NCI-H1092 treated with DMSO at 0.1 percent for 48 hours (cell line): ENCODE data around the gene GPR137C.

Experiments used
- DNase-seq: peaks from one replicate; lab custom pipeline; 2025; lab: John Stamatoyannopoulos, UW

Gene GPR137C, protein sequence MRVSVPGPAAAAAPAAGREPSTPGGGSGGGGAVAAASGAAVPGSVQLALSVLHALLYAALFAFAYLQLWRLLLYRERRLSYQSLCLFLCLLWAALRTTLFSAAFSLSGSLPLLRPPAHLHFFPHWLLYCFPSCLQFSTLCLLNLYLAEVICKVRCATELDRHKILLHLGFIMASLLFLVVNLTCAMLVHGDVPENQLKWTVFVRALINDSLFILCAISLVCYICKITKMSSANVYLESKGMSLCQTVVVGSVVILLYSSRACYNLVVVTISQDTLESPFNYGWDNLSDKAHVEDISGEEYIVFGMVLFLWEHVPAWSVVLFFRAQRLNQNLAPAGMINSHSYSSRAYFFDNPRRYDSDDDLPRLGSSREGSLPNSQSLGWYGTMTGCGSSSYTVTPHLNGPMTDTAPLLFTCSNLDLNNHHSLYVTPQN

DNA sequence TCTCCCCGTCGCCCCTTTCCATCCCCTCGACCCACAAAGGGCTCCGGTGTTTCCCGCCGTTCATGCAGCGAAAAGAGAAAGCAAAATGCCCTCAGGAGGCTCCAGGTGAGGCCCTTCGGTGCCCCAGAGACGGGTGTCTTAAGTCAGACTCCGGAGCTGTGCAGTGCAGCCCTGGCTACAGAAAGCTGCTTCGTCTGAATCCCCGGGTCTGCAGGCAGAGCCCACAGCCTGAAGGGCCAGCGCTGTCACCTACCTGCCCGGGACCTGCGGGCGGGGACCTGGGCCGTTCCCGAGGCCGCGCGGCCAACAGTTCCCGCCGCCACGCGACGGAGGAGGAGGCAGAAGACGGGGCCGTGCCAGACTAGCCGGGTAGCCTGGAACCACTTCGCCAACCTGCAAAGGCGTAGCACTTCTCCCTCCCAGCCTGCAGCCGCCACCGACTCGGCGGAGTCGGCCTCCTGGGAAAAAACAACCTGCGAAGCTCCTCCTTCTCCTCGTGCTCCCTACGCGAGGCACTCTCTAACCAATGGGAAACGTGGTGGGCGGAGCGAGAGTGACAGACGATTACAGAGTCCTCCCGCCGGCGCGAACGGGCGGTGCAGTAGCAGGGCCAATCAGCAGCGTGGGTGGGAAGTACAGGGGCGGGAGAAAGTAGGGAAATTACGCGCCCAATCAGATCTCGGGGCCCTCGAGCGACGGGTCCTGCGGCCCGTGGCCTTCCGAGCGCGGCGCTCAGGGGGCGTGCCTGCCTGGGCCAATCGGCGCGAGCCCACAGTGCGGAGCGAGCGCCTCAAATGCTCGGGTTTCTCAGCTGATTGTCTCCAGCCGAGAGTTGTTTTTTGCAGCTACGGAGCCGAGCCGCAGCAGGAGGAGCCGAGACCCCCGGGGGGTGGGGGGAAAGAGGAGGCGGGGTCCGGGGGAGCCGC lies at the start of gene GPR137C, which contains the start of gene TXNDC16:
Gene GPR137C, plus strand, starts transcription at position 774 of the 926 bp plus-strand sequence. CDS start 312 bp downstream, outside the sequence.
Gene TXNDC16, minus strand, starts transcription at position 443 of the 926 bp plus-strand sequence. CDS start 8,948 bp downstream, outside the sequence.
- DNase-seq = peak; percentile 100

DNA sequence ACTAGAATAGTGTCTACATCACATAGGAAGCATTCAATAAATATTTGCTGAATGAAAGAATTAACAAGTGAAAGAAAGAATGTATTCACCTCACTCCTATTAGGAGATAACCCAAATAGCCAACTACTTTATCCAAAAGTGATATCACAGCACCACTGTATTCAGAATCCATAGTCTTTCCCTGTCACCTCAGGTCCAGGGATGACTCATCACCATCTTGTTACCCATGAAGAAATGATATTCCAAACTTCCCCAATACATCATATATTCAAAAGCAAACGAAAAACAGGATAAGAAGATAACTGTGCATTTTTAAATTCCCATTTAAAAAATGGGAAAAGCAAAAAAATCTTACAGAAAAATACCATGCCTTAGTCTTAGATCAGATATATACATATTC lies 39.4 kb upstream of the GPR137C start:
- no peak for DNase-seq

DNA sequence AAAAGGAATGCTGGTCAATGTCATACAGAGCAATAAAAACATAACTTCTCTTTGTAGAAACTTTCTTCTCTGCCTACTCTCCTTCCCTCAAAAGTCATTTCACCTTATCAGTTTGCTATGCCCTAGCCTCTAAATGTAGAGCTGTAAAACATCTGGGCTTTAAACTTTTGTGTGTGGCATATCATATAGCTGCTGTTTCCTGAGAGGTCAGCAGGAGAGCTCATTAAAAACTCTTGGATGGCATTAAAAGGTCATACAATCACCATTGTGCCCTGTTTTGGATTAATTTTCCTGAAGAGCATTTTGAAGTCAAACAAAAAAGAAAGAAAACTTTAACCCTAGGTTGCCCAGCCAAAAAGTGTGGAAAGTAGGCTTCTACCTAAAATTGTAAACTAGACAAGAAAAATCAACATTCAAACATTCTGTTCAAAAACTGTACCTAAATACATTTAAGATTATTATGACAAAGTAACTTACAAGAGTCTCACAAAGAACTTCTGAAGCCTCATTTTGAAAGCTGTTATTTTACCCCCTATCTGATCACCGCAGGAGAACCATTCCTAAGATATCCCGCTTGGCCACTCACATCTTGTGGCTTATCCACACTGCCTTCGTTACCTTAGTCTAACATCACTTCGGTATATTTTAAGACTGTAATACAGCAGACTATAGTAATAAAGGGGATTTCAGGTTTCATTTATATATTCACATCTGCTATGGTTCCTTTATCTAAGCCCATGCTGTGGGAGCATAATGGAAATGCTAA lies 38.4 kb upstream of the GPR137C start:
- DNase-seq = no peak

DNA sequence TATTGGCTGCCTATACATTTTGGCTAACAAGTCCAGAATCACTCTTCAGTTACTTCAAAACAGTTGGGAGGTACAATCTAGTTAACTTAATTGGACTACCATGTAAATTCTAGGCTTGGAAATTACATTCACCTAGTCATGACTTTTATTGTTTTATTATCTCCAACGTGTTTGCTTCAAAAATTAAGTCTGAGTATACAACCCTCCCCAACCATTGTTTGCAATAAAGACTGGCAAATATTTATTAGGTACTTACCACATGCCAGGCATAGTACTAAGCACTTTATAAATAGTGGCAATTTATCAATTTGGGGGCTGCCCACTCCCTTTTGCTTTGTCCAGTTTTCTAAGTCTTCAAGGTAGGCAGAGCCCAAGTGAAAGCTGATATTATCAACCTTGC lies 30.6 kb upstream of the GPR137C start:
- DNase-seq = no peak

DNA sequence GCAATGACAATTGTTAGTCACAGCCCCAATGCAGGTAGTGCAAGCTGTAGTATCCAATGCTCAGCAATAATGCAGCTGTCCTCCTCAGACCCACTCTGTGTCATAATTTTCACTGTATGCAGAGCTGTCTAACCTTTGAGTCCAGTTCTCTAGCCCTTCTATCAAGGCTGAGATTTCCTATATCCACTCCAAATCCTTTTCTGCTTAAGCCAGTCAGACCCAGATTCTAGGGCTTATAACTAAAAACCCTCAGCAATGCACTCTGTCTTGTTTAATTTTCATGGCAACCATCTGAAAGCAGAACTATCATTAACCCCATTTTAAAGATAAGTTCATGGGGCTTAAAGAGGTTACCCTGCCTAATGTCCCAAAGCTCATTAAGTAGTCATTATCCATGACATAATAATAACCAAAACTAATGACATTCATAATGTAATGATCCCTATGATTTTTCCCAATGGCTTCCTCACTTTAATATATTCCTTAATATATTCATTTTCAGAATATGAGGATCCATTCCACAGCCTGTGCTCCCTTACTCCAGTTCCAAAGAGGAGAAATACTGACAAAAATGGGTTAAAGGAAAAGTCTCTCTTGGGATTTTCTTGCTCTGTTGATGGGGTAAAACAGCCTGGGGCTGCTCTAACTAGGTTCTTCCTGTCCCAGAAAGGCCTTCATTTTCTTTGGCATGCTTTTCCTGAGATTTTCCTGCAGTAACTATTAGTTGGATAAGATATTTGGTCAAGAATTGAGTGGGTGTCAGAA lies 29.9 kb upstream of the GPR137C start:
- no peak for DNase-seq

DNA sequence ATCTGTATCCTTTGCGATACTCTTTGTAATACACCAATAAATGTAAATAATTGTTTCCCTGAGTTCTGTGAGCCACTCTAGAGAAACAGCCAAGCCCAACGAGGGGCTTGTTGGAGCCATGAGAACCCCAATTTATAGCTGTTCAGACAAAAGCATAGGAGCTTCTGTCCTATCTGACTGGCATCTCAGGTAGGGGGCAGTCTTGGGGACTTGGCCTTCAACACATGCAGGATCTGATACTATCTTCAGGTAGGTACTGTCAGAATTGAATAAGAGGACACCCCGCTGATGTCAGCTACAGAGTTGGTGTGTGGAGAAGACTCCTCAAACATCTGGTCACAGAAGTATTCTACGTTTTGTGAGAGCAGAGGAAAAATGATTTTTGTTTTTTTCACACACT lies 25.6 kb upstream of the GPR137C start:
- DNase-seq = no peak

DNA sequence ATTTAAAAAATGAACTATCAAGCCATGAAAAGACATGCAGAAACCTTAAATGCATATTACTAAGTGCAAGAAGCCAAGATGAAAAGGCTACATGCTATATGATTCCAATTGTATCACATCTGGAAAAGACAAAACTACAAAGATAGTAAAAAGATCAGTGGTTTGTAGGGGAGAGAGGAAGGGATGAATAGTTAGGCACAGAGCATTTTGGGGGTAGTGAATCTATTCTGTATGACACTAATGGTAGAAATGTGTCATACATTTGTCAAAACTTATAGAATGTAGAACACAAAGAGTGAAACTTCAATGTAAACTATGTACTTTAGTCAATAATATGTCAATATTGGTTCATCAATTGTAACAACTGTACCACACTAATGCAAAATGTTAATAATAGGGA lies 21.2 kb upstream of the GPR137C start:
- no peak for DNase-seq

DNA sequence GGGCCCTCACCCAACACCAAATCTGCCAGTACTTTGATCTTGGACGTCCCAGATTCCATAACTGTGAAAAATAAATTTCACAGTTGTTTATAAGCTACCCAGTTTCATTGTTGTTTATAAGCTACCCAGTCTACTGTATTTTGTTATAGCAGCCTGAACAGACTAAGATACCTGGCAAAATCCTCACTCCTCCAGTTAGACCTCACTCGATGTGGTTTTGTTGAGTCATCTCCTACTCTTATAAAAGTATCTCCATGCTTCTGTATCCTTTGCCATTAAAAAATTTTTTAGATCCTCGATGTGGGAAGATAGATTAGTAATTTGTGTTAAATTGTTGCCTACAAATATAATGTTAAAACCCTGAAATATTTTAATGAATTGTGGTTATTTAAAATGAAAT lies 16.4 kb upstream of the GPR137C start:
- DNase-seq = no peak

DNA sequence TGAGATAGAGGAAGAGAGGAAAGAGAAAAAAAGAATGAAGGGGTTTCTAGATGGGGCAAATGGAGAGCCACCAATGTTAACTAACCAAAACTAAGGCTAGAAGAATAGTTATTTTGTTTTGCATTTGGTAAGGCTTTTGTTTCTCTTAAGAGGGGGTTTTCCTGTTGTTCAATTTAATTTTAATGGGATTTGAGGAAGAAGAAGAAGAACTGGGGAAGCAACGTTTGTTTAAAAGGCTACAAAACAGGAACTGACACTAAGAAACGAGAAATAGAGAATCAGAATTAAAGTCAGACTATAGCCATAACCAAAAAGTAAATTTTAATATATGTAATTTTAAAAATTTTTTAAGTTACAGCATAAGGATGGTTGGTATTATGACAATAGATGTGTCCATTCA lies 14.0 kb upstream of the GPR137C start:
- DNase-seq = no peak

DNA sequence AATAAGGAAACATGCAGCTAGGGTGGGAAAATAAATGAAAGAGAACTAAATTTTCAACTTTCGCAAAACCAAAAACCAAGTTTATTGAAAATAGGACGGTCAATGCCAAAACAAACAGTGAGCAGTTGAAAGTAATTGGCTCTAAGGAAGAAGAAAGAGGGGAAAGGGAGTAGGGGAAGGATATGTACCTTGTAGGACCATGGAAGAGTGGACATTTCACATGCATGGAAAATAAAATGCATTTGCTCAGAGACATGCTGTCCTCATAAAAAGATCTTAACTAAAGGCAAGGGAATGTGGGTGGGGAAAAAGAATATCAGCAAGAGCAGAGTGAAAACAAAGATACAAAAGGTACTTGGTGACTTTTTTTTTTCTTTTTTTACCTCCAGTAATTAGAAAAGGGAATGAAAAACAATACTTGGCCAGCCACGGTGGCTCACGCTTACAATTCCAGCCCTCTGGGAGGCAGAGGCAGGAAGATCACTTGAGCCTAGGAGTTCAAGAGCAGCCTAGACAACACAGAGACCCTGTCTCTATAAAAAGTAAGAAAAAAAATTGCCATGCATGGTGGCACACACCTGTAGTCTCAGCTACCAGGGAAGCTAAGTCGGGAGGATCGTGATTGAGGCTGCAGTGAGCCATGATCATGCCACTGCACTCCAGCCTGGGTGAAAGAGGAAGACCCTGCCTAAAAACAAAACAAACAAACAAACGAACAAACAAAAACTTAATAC lies 6.9 kb upstream of the GPR137C start:
- no peak for DNase-seq

DNA sequence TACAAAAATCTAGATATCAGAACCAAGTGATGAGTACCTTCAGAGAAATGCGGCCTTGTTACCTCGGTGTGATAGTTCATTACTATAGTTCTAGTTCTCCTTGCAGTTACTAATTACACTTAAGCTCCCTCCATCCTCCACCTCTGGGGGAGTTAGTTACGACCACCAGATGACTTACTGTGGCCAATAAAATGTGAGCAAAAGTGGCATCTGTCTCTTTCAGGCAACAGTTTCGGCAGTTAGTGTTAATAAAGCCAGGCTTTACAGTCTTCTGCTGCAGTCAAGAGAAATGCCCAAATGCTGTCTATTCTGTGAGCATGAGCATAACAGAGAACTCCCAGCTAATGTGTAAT lies 6.3 kb upstream of the GPR137C start:
- no peak for DNase-seq

DNA sequence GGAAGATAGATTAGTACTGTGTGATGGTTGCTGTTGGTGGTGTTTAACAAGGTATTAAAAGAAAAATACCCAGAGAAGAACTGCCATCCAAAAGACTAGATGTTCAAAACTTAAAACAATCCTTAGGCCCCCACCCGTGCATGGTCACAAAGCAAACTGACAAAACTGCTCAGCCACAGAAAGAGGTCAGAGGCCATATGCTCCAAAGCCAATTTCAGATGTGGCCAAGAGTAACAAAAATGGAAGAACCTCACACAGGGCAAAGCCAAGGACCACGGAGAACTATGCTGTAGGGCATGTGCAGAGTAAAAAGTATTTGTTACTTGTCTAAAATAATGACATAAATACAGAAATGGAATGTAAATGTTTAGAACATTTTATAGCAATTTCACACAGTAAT lies 5.6 kb upstream of the GPR137C start:
- no peak for DNase-seq

DNA sequence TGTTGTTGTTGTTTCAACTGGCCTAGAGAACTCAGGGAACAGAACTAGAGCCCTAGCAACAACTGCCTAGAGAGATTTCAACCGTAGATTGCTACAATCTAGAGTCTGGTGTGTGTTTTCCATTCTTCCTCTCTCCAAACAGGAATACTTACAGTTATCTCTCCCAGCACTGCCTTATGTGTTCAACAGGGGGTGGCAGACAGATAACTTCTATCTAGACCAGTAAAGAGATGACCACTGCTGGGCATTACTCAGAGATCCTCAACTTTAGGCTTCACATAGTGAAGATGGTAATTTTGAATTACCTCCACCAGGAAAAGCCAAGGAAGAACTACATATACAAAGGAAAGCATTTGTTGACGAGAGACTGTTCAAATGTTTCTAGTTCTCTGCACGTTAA lies 5.1 kb upstream of the GPR137C start:
- DNase-seq = no peak

DNA sequence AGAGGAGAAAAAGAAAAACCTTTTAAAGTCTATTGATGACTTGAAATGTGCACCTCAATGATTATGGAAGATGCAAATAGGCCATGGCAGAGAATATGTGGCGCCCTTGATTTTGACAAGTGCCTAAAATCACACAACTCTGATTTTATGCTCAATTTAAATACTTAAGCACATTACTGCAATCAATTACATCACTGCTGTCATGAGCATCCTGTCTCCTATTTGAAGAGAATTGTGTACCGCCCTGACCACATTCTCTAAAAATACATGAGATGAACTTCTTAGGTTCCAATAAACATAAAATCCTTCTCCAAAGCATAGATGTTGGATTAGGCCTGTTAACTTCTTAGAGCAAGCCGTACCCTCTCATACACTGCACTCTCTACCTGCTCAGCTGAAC lies 2.0 kb upstream of the GPR137C start:
- no peak for DNase-seq

DNA sequence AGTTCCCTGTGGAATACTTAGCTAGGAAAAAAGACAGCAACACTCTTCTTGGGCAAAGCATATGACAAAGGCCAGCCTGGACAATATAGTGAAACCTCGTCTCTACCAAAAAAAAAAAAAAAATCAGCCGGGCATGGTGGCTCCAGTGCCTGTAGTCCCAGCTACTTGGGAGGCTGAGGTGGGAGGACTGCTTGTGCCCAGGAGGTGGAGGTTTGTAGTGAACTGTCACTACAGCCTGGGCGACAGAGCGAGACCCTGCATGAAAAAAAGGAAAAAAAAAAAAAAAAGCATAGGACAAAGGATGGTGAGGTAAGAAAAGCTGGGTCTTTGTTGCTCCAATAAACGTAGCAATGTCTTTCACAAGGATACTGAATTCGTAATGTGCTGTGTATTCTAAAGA lies 1.4 kb upstream of the GPR137C start:
- DNase-seq = no peak

DNA sequence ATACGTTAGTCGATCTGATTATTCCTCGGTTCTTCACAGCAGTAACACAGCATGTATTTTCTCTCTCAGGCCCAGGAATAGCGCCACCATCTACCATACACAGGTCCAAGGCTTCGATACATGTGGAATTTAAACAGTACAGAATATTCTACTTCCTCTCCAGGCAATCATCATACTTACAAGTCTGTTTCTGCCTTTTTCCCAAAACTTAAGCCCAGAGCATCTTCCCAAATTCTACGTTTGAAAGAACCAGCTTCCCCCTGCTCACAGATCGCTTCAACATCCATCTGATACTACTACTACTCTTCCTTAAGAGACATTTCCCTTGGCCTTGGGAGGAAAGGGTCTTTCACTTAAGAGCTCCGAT lies 957 bp upstream of the GPR137C start:
- peak; percentile 86 for DNase-seq

DNA sequence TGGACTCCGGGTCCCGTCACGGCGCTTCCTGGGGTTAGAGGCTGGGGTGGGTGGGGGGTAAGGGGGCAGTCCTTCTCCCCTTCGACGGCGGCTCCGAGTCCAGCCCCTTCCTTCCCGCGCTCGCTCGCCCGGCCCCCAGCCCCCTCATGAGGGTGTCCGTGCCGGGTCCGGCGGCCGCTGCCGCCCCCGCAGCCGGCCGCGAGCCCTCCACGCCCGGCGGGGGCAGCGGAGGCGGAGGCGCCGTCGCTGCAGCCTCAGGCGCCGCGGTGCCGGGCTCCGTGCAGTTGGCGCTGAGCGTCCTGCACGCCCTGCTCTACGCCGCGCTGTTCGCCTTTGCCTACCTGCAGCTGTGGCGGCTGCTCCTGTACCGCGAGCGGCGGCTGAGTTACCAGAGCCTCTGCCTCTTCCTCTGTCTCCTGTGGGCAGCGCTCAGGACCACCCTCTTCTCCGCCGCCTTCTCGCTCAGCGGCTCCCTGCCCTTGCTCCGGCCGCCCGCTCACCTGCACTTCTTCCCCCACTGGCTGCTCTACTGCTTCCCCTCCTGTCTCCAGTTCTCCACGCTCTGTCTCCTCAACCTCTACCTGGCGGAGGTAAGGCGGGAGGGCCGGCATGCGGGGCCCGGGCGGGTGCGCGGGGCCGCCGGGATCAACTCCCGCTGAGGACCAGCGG lies 500 bp downstream of the GPR137C start:
- DNase-seq = peak; percentile 63

DNA sequence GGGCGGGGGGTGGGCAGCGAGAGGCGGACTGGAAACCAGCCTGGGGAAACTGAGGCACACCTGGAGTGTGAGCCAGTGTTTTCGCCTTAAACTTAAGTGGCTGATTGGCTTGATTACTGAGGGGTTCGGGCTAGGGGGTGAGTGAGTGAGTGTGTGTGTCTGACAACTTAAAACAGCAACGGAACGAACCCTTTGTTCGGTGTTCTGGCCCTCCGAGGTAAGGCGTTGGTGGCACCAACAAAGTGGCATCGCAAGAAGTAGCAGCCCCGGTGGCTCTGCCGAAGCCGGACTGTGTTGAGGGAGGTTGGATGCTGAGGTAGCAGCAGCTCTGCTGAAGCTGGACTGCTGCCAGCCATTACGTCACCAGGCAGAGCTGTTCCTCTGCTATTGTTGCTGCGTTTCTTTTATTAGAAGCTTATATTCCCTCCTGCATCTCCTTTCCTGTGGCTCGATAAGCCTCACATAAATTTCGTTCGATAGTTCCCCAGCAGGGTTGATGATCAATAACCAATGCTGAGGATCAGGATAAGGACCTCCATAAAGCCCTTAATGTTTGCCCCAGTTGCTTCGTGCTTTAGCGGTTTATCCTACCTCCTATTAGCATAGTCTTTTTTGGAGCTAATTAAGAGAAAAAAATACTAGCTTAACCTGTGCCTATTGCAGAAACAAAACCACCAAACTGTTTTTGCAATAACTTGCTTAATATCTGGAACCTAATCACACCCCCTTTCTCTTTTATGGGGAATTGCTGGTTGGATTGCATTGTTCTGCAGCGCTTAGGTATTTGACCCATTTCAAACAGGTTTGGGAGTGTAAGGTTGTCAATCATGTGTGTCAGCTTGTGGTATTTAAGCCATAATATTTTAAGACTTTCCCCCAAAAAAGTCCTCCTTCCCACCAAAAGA lies 1.3 kb downstream of the GPR137C start:
- peak; percentile 87 for DNase-seq

DNA sequence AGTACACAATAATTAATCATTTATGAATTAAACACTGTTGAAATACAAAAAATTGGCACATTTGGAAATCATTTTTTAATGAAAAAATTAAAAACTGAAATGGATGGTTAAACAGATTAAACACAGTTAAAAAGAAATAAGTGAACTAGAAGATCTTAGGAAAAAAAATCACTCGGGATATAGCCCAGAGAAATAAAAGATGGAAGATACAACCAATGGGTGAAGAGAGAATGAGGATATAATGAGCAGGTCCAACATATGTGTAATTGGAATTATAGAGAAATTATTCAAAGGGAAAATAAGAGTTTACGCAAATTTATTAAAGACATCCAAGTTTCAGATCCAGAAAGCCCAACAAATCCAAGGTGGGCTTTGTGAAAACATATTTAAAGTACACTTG lies 6.1 kb downstream of the GPR137C start:
- no peak for DNase-seq
